HCT116 (cell line): ENCODE measurements around the gene LRP11. TPM values are rescaled to one million over a fixed set of nuclear protein-coding genes. Genes with fewer than 3 reads are reported as not detected.

Experiments
- ATAC-seq: fragments of 200-7000 bp; cut with Tn5 transposase; 2 replicates; pipeline ENCODE4 v1.9.1; 2020; ENCODE audit warnings: mild to moderate bottlenecking, moderate library complexity
- BruUV-seq: library from RNA; stranded (reverse); fragments of 400-500 nt; replicated peaks from 2 replicates; lab custom pipeline; 2021; lab: Mats Ljungman, UMichigan
- CTCF ChIA-PET: fragments of 300-600 bp; sonication (Branson Sonifier 250); formaldehyde crosslinking; loops from one replicate; lab custom pipeline; 2021; ENCODE audit warnings: antibody characterized with exemption; lab: Charles Lee
- POLR2A ChIA-PET: fragments of 300-600, 350-600 bp; sonication (Branson Sonifier 250); formaldehyde crosslinking; loops from one replicate; lab custom pipeline; 2021; ENCODE audit warnings: antibody characterized with exemption; lab: Charles Lee
- RAD21 ChIA-PET, 2 experiments: fragments of 300-600 bp; sonication (Branson Sonifier 250); formaldehyde crosslinking; loops; one replicate each; lab custom pipeline; 2023; ENCODE audit warnings: low total read pairs in 2 of 2; ENCODE audit not compliant: uncharacterized antibody in 2 of 2, unreplicated experiment in 2 of 2, low non-redundant PET in 1 of 2; lab: Charles Lee
- DNase-seq: peaks from one replicate; pipeline ENCODE4 v3.0.0-alpha.2; 2010; ENCODE audit warnings: low read depth, low spot score
- H2AFZ ChIP-seq: fragments of 200-600 bp; shearing (Covaris generic), sonication (generic); 2 replicates; pipeline ENCODE4 v1.6.1; 2017; ENCODE audit warnings: low read depth, mixed run types, mixed read lengths, antibody characterized with exemption, low read length; ENCODE audit not compliant: poor library complexity, severe bottlenecking
- H3K27ac ChIP-seq: 2 replicates; pipeline ENCODE4 v1.5.1; 2012; ENCODE audit warnings: low read depth, low read length
- H3K27me3 ChIP-seq: fragments of 200-600 bp; sonication (generic); 2 replicates; pipeline ENCODE4 v1.6.1; 2016; ENCODE audit warnings: mixed run types, low read length, mixed read lengths; ENCODE audit not compliant: insufficient read depth
- H3K36me3 ChIP-seq, 2 experiments: fragments of 200-500 bp in 1 of 2; fragments of 200-600 bp in 1 of 2; sonication (Bioruptor generic) in 1 of 2; sonication (generic) in 1 of 2; 2 replicates each; pipeline versions ENCODE4 v1.5.1 to v1.6.1; 2014 to 2016; ENCODE audit warnings: low read length in 2 of 2, inconsistent platforms in 1 of 2, mixed read lengths in 1 of 2, mixed run types in 1 of 2; ENCODE audit not compliant: insufficient read depth in 2 of 2, control insufficient read depth in 1 of 2
- H3K4me1 ChIP-seq, 2 experiments: fragments of 200-600 bp in 1 of 2; sonication (generic) in 1 of 2; 2 replicates each; pipeline versions ENCODE4 v1.5.1 to v1.6.1; 2012 to 2017; ENCODE audit warnings: low read length in 2 of 2, inconsistent platforms in 1 of 2, mild to moderate bottlenecking in 1 of 2, mixed read lengths in 1 of 2, mixed run types in 1 of 2, moderate library complexity in 1 of 2; ENCODE audit not compliant: insufficient read depth in 2 of 2, control insufficient read depth in 1 of 2
- H3K4me2 ChIP-seq: fragments of 200-600 bp; sonication (generic); 2 replicates; pipeline ENCODE4 v1.6.1; 2017; ENCODE audit warnings: mixed run types, low read length, mixed read lengths
- H3K4me3 ChIP-seq, 2 experiments: fragments of 200-600 bp in 1 of 2; sonication (generic) in 1 of 2; replicated peaks in 1 of 2; 2 replicates each; pipeline ENCODE4 v1.5.1; 2011 to 2016; ENCODE audit warnings: low read length in 2 of 2, control low read depth in 1 of 2, low read depth in 1 of 2, mild to moderate bottlenecking in 1 of 2, mixed read lengths in 1 of 2, mixed run types in 1 of 2
- H3K79me2 ChIP-seq: fragments of 200-600 bp; sonication (generic); 2 replicates; pipeline ENCODE4 v1.6.1; 2017; ENCODE audit warnings: mild to moderate bottlenecking, mixed run types, low read length, moderate library complexity, mixed read lengths; ENCODE audit not compliant: insufficient read depth
- H3K9ac ChIP-seq: fragments of 200-600 bp; sonication (generic); 2 replicates; pipeline ENCODE4 v1.6.1; 2016; ENCODE audit warnings: low read length, mixed read lengths
- H3K9me2 ChIP-seq: fragments of 200-600 bp; sonication (generic), shearing (Covaris generic); 2 replicates; pipeline ENCODE4 v1.6.1; 2017; ENCODE audit warnings: mixed run types, mild to moderate bottlenecking, moderate library complexity; ENCODE audit not compliant: insufficient read depth
- H3K9me3 ChIP-seq, 2 experiments: fragments of 200-500 bp in 1 of 2; fragments of 200-600 bp in 1 of 2; sonication (Bioruptor generic) in 1 of 2; sonication (generic) in 1 of 2; 2 replicates each; pipeline ENCODE4 v1.6.1; 2014 to 2017; ENCODE audit warnings: low read length in 2 of 2, mixed read lengths in 2 of 2, inconsistent platforms in 1 of 2, low read depth in 1 of 2, mild to moderate bottlenecking in 1 of 2, mixed run types in 1 of 2, moderate library complexity in 1 of 2; ENCODE audit not compliant: control insufficient read depth in 1 of 2, insufficient read depth in 1 of 2
- H4K20me1 ChIP-seq: fragments of 200-600 bp; sonication (generic), shearing (Covaris generic); 2 replicates; pipeline ENCODE4 v1.6.1; 2017; ENCODE audit warnings: mixed run types, mild to moderate bottlenecking, moderate library complexity; ENCODE audit not compliant: insufficient read depth
- CBX3 ChIP-seq: IDR thresholded peaks from 2 replicates; pipeline ENCODE4 v1.6.1; 2012; ENCODE audit warnings: low read depth
- EGR1 ChIP-seq: IDR thresholded peaks from 2 replicates; pipeline ENCODE4 v1.6.1; 2012; ENCODE audit warnings: low read depth
- EZH2 ChIP-seq: fragments of 200-600 bp; sonication (generic); IDR thresholded peaks from 2 replicates; pipeline ENCODE4 v1.6.1; 2017; ENCODE audit warnings: antibody characterized with exemption, mixed run types
- EZH2phosphoT487 ChIP-seq: fragments of 200-600 bp; IDR thresholded peaks from 2 replicates; pipeline ENCODE4 v1.6.1; 2018; ENCODE audit warnings: antibody characterized with exemption, borderline replicate concordance
- MAX ChIP-seq: IDR thresholded peaks from 2 replicates; pipeline ENCODE4 v1.6.1; 2012
- POLR2A ChIP-seq: IDR thresholded peaks from 2 replicates; pipeline ENCODE4 v1.7.0; 2011; ENCODE audit warnings: borderline replicate concordance; ENCODE audit not compliant: insufficient read depth, insufficient read length; ENCODE audit errors: extremely low read depth
- POLR2AphosphoS5 ChIP-seq: IDR thresholded peaks from 2 replicates; pipeline ENCODE4 v1.6.1; 2011; ENCODE audit warnings: mild to moderate bottlenecking, low read depth, low read length, moderate library complexity
- RAD21 ChIP-seq: IDR thresholded peaks from 2 replicates; pipeline ENCODE4 v1.6.1; 2012; ENCODE audit warnings: low read depth, mild to moderate bottlenecking
- REST ChIP-seq: IDR thresholded peaks from 2 replicates; pipeline ENCODE4 v1.6.1; 2012; ENCODE audit warnings: low read depth
- SIN3A ChIP-seq: IDR thresholded peaks from 2 replicates; pipeline ENCODE4 v1.6.1; 2012; ENCODE audit warnings: low read depth
- SP1 ChIP-seq: IDR thresholded peaks from 2 replicates; pipeline ENCODE4 v1.6.1; 2012; ENCODE audit warnings: low read depth
- SRF ChIP-seq: IDR thresholded peaks from 2 replicates; pipeline ENCODE4 v1.6.1; 2012; ENCODE audit warnings: low read depth
- TCF7L2 ChIP-seq: IDR thresholded peaks from 2 replicates; pipeline ENCODE4 v1.7.0; 2011; ENCODE audit warnings: borderline replicate concordance, inconsistent platforms; ENCODE audit not compliant: insufficient read depth, insufficient read length; ENCODE audit errors: extremely low read depth
- ZFX ChIP-seq: fragments of 450-650 bp; IDR thresholded peaks from 2 replicates; pipeline ENCODE4 v1.6.1; 2017
- ZNF274 ChIP-seq: fragments of 200-500 bp; sonication (Bioruptor generic); IDR thresholded peaks from 2 replicates; pipeline ENCODE4 v1.6.1; 2014; ENCODE audit warnings: mild to moderate bottlenecking, low read depth, low read length, inconsistent platforms
- intact Hi-C: fragments of 100-400 bp; cut with micrococcal nuclease; formaldehyde crosslinking; loops from 2 replicates; pipeline ENCODE4 v1.10.0; 2022
- total RNA-seq: library from RNA; stranded (reverse); gene quantifications from one replicate; pipeline ENCODE4 v1.2.1, GENCODE V29; 2021; ENCODE audit not compliant: unreplicated experiment
- TF ChIP-seq, protein P1 (sequence below): IDR thresholded peaks from 2 replicates; pipeline ENCODE4 v1.6.1; 2011; ENCODE audit warnings: mild to moderate bottlenecking, low read length, moderate library complexity; ENCODE audit not compliant: insufficient replicate concordance; ENCODE audit errors: extremely low read depth
- TF ChIP-seq, protein P2 (sequence below): IDR thresholded peaks from 2 replicates; pipeline ENCODE4 v1.6.1; 2012

The LRP11 gene
- total RNA-seq, 1 experiment from 2014 or later: 27.8 TPM

GRCh38 chr6:149845549-149845948, 18.6 kb downstream of the LRP11 start (continued):
- TF ChIP-seq, protein P1, sequence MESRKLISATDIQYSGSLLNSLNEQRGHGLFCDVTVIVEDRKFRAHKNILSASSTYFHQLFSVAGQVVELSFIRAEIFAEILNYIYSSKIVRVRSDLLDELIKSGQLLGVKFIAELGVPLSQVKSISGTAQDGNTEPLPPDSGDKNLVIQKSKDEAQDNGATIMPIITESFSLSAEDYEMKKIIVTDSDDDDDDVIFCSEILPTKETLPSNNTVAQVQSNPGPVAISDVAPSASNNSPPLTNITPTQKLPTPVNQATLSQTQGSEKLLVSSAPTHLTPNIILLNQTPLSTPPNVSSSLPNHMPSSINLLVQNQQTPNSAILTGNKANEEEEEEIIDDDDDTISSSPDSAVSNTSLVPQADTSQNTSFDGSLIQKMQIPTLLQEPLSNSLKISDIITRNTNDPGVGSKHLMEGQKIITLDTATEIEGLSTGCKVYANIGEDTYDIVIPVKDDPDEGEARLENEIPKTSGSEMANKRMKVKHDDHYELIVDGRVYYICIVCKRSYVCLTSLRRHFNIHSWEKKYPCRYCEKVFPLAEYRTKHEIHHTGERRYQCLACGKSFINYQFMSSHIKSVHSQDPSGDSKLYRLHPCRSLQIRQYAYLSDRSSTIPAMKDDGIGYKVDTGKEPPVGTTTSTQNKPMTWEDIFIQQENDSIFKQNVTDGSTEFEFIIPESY: no peak
- TF ChIP-seq RAD21: no peak

GRCh38 chr6:149844480-149844879, 19.7 kb downstream of the LRP11 start:
- RAD21 ChIA-PET: no interaction called here
- CTCF ChIA-PET: no interaction called here

More at GRCh38 chr6:149844480-149844879, 19.7 kb downstream of the LRP11 start:
- Histone ChIP-seq H3K4me3 (0 out of 4 replicates have a peak overlapping the region, but pooled peaks of 1 of the 2 experiments have one; percentile 21), H2AFZ (no peak overlapping the region), H3K27ac (no peak overlapping the region), H3K36me3 (no peaks in the 10 kb centered on the region), H4K20me1 (no peaks in the 10 kb centered on the region), H3K9ac (no peak overlapping the region), H3K4me1 (peaks cover 45 to 62% of the 10 kb centered on the region in 2 experiments)
- no peak for ATAC-seq
- TF ChIP-seq, protein P2, sequence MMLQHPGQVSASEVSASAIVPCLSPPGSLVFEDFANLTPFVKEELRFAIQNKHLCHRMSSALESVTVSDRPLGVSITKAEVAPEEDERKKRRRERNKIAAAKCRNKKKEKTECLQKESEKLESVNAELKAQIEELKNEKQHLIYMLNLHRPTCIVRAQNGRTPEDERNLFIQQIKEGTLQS: no peak
- no peak for TF ChIP-seq MAX
- TF ChIP-seq EGR1: no peak; the same call in 1 of the 2 replicates
- TF ChIP-seq, protein P1: no peak
- TF ChIP-seq ZFX: no peak
- no peak for TF ChIP-seq REST
- TF ChIP-seq TCF7L2: no peak
- TF ChIP-seq SRF: no peak
- TF ChIP-seq POLR2AphosphoS5: no peak
- no peak for TF ChIP-seq POLR2A
- TF ChIP-seq CBX3: no peak
- TF ChIP-seq EZH2phosphoT487: no peak
- TF ChIP-seq SP1: no peak
- TF ChIP-seq ZNF274: no peak
- TF ChIP-seq EZH2: no peak
- no peak for TF ChIP-seq RAD21
- no peak for TF ChIP-seq SIN3A
- TF ChIP-seq, all 23 proteins: peak for 0
- H3K9me3 ChIP-seq: no peaks in the 10 kb centered on the region
- BruUV-seq: no TSS peak
- H3K27me3 ChIP-seq: no peaks in the 10 kb centered on the region
- H3K9me2 ChIP-seq: no peaks in the 10 kb centered on the region
- intact Hi-C loops: loop anchor here (10.0 kb wide), 1 partner anchor 970 kb away; no protein-coding TSS in a partner anchor
- H3K79me2 ChIP-seq: no peaks in the 10 kb centered on the region
- no peak for DNase-seq
- peak overlapping the region; percentile 65 for H3K4me2 ChIP-seq
- POLR2A ChIA-PET: no interaction called here
